K562 (cell line): ENCODE measurements around the gene ZMIZ1. TPM values are rescaled to one million over a fixed set of nuclear protein-coding genes. Genes with fewer than 3 reads are reported as not detected.

Source experiments
- ATAC-seq: fragments of 200-7000 bp; cut with Tn5 transposase; 3 replicates; pipeline ENCODE4 v1.9.1; 2020; ENCODE audit warnings: moderate library complexity
- BruUV-seq: library from RNA; stranded (reverse); fragments of 400-500 nt; replicated peaks from 2 replicates; lab custom pipeline; 2021; lab: Mats Ljungman, UMichigan
- CTCF ChIA-PET: fragments of 300-600 bp; formaldehyde crosslinking; extraction: SDS; loops from one replicate; lab custom pipeline; 2021; ENCODE audit warnings: low intra/inter-chr PET ratio; lab: Yijun Ruan, JAX
- POLR2A ChIA-PET: fragments of 300-600, 350-650 bp; sonication (Branson Sonifier 250); formaldehyde crosslinking; extraction: SDS; loops from one replicate; lab custom pipeline; 2021; ENCODE audit warnings: antibody characterized with exemption, inconsistent platforms; lab: Yijun Ruan, JAX
- DNase-seq, 4 experiments: peaks; one replicate each; pipeline versions ENCODE4 v3.0.0 to v3.0.0-alpha.2; 2011 to 2018; ENCODE audit warnings: low spot score in 3 of 4, mixed read lengths in 3 of 4; ENCODE audit errors: extremely low read depth in 1 of 4
- FAIRE-seq: peaks from 2 replicates; lab custom pipeline; 2011; peaks lifted over from hg19 to GRCh38; lab: Jason Lieb, UNC
- H2AFZ ChIP-seq: 2 replicates; pipeline ENCODE4 v1.6.0; 2011; ENCODE audit warnings: low read depth, low read length, control low read depth, inconsistent platforms
- H3K27ac ChIP-seq: fragments of 200-600 bp; 3 replicates; pipeline ENCODE4 v1.8.0; 2011; ENCODE audit warnings: low read depth, mild to moderate bottlenecking, control low read depth, inconsistent platforms, low read length, moderate library complexity, mixed read lengths; ENCODE audit errors: extremely low read depth
- H3K27me3 ChIP-seq, 2 experiments: fragments of 300-600 bp in 1 of 2; 2 replicates in 1 of 2; 3 replicates in 1 of 2; pipeline versions ENCODE4 v1.6.0 to v1.8.0; 2011; ENCODE audit warnings: inconsistent platforms in 2 of 2, low read length in 2 of 2, mild to moderate bottlenecking in 1 of 2, mixed read lengths in 1 of 2, moderate library complexity in 1 of 2; ENCODE audit not compliant: control insufficient read depth in 2 of 2, insufficient read depth in 2 of 2
- H3K36me3 ChIP-seq: fragments of 300-600 bp; 3 replicates; pipeline ENCODE4 v1.8.0; 2011; ENCODE audit warnings: mild to moderate bottlenecking, low read length, inconsistent platforms; ENCODE audit not compliant: control insufficient read depth, insufficient read depth
- H3K4me1 ChIP-seq, 2 experiments: fragments of 200-600 bp in 1 of 2; replicated peaks in 1 of 2; 2 replicates in 1 of 2; 3 replicates in 1 of 2; pipeline versions ENCODE4 v1.5.1 to v1.8.0; 2011; ENCODE audit warnings: inconsistent platforms in 2 of 2, low read length in 2 of 2, mild to moderate bottlenecking in 1 of 2, mixed read lengths in 1 of 2, moderate library complexity in 1 of 2; ENCODE audit not compliant: control insufficient read depth in 2 of 2, insufficient read depth in 2 of 2
- H3K4me2 ChIP-seq: 2 replicates; pipeline ENCODE4 v1.6.1; 2011; ENCODE audit warnings: low read length, control low read depth, inconsistent platforms, mixed read lengths; ENCODE audit not compliant: insufficient read depth
- H3K4me3 ChIP-seq: fragments of 200-600 bp; sonication (generic), shearing (Covaris generic); 2 replicates; pipeline ENCODE4 v1.5.1; 2016; ENCODE audit warnings: control low read depth, inconsistent platforms
- H3K79me2 ChIP-seq: fragments of 200-600 bp; 3 replicates; pipeline ENCODE4 v1.8.0; 2011; ENCODE audit warnings: low read length, inconsistent platforms; ENCODE audit not compliant: control insufficient read depth, insufficient read depth
- H3K9ac ChIP-seq, 2 experiments: 2 replicates each; pipeline versions ENCODE4 v1.6.0 to v1.6.1; 2011; ENCODE audit warnings: low read depth in 2 of 2, low read length in 2 of 2, control low read depth in 1 of 2, inconsistent platforms in 1 of 2, mild to moderate bottlenecking in 1 of 2, mixed read lengths in 1 of 2; ENCODE audit not compliant: insufficient read depth in 1 of 2
- H3K9me1 ChIP-seq: one replicate; pipeline ENCODE4 v1.6.0; 2011; ENCODE audit warnings: inconsistent platforms, mild to moderate bottlenecking, low read length, moderate library complexity; ENCODE audit not compliant: control insufficient read depth, insufficient read depth
- H3K9me3 ChIP-seq: replicated peaks from 2 replicates; pipeline ENCODE4 v1.5.1; 2011; ENCODE audit warnings: low read depth, low read length, inconsistent platforms; ENCODE audit not compliant: control insufficient read depth, insufficient read depth
- H4K20me1 ChIP-seq: replicated peaks from 2 replicates; pipeline ENCODE4 v1.6.1; 2011; ENCODE audit warnings: low read length, inconsistent platforms, mixed read lengths; ENCODE audit not compliant: control insufficient read depth, insufficient read depth
- HDAC3 ChIP-seq: fragments of 450-650 bp; IDR thresholded peaks from 2 replicates; pipeline ENCODE4 v1.6.1; 2018; ENCODE audit warnings: borderline replicate concordance, mild to moderate bottlenecking, moderate library complexity; ENCODE audit not compliant: partially characterized antibody
- HDAC6 ChIP-seq: IDR thresholded peaks from 2 replicates; pipeline ENCODE4 v1.6.1; 2012; ENCODE audit warnings: low read depth, mild to moderate bottlenecking, control low read depth, inconsistent platforms, low read length, moderate library complexity
- MTA1 ChIP-seq: fragments of 450-650 bp; IDR thresholded peaks from 2 replicates; pipeline ENCODE4 v1.6.1; 2017; ENCODE audit warnings: borderline replicate concordance
- PHF21A ChIP-seq: fragments of 450-650 bp; IDR thresholded peaks from 2 replicates; pipeline ENCODE4 v1.6.1; 2017; ENCODE audit warnings: low read depth, borderline replicate concordance
- PHF8 ChIP-seq: fragments of 200-600 bp; sonication (generic); IDR thresholded peaks from 2 replicates; pipeline ENCODE4 v1.6.1; 2012; ENCODE audit warnings: mixed run types, mild to moderate bottlenecking, inconsistent platforms, low read length, moderate library complexity, borderline replicate concordance
- POU5F1 ChIP-seq: fragments of 150-350 bp; IDR thresholded peaks from 2 replicates; pipeline ENCODE4 v1.6.1; 2014; ENCODE audit warnings: borderline replicate concordance, low read length, low read depth, mild to moderate bottlenecking; ENCODE audit not compliant: partially characterized antibody
- RAD51 ChIP-seq: fragments of 450-650 bp; IDR thresholded peaks from 2 replicates; pipeline ENCODE4 v1.7.1; 2016; ENCODE audit warnings: low read depth, mild to moderate bottlenecking, borderline replicate concordance
- SREBF2 ChIP-seq: sonication (generic); formaldehyde crosslinking; IDR thresholded peaks from 2 replicates; pipeline ENCODE4 v1.4.0; 2020; ENCODE audit warnings: mild to moderate bottlenecking, missing genetic modification reagents
- ZFX ChIP-seq: sonication (generic); formaldehyde crosslinking; IDR thresholded peaks from 2 replicates; pipeline ENCODE4 v1.8.0; 2022; ENCODE audit warnings: mild to moderate bottlenecking, missing genetic modification reagents, moderate library complexity
- ZKSCAN8 ChIP-seq: fragments of 200-800 bp; sonication (Bioruptor generic); IDR thresholded peaks from 2 replicates; pipeline ENCODE4 v1.6.1; 2016; ENCODE audit warnings: missing genetic modification characterization, missing compliant biosample characterization
- WGBS: fragments of 100-300 bp; shearing (Covaris generic); methylation state at CpG from one replicate; pipeline ENCODE4 v1.1.6; 2016; ENCODE audit warnings: low coverage, mixed read lengths; ENCODE audit not compliant: insufficient coverage; ENCODE audit errors: missing lambda C conversion rate; 5-methylcytosine and 5-hydroxymethylcytosine counted together
- in situ Hi-C: fragments of 300-500 bp; cut with MboI; formaldehyde crosslinking; loops from 4 replicates; pipeline ENCODE4 v1.15.0; 2018; ENCODE audit warnings: inconsistent platforms, mixed read lengths
- intact Hi-C: fragments of 100-400 bp; cut with micrococcal nuclease; formaldehyde crosslinking; loops from 2 replicates; pipeline ENCODE4 v1.14.2; 2022
- polyA plus RNA-seq, 8 experiments: library from polyadenylated mRNA; depleted of rRNA in 4 of 8; stranded (reverse) in 5 of 8; unstranded in 3 of 8; fragments of >200 nt; fragmentation: Nextera tagmentation in 2 of 8; fragmentation: Illumina TruSeq in 1 of 8; extraction: Ambion mirVana in 2 of 8; extraction: Trizol in 1 of 8; gene quantifications; 2 replicates each; pipeline versions ENCODE4 v1.2.1 to v1.2.3, GENCODE V29; 2011 to 2014; ENCODE audit warnings: inconsistent platforms in 1 of 8, missing spikeins in 1 of 8
- total RNA-seq, 7 experiments: library from RNA; depleted of rRNA in 6 of 7; stranded (reverse); fragments of >200 nt in 6 of 7; fragmentation: Illumina TruSeq in 2 of 7; extraction: Trizol in 2 of 7; gene quantifications; 2 replicates each; pipeline versions ENCODE4 v1.2.1 to v1.2.3, GENCODE V29; 2011 to 2021; ENCODE audit warnings: low replicate concordance in 1 of 7
- TF ChIP-seq, protein P1 (sequence below): sonication (generic); formaldehyde crosslinking; IDR thresholded peaks from 2 replicates; pipeline ENCODE4 v1.8.1; 2022; ENCODE audit warnings: missing genetic modification reagents
- TF ChIP-seq, protein P2 (sequence below): sonication (generic); formaldehyde crosslinking; IDR thresholded peaks from 2 replicates; pipeline ENCODE4 v1.8.0; 2022; ENCODE audit warnings: missing genetic modification reagents, mild to moderate bottlenecking, borderline replicate concordance
- TF ChIP-seq, protein P3 (sequence below): fragments of 450-650 bp; IDR thresholded peaks from 2 replicates; pipeline ENCODE4 v1.6.1; 2016
- TF ChIP-seq, protein P4 (sequence below): fragments of 250-450 bp; sonication (Bioruptor Pico); IDR thresholded peaks from 2 replicates; pipeline ENCODE4 v1.5.1; 2021; ENCODE audit warnings: mild to moderate bottlenecking

ZMIZ1 gene
- total and polyA plus RNA-seq, 9 of the 15 experiments (the other 6 are each of a cell fraction or from before 2014, with no cell fraction given): 1.0 to 37.3 (median 4.3) TPM

DNA sequence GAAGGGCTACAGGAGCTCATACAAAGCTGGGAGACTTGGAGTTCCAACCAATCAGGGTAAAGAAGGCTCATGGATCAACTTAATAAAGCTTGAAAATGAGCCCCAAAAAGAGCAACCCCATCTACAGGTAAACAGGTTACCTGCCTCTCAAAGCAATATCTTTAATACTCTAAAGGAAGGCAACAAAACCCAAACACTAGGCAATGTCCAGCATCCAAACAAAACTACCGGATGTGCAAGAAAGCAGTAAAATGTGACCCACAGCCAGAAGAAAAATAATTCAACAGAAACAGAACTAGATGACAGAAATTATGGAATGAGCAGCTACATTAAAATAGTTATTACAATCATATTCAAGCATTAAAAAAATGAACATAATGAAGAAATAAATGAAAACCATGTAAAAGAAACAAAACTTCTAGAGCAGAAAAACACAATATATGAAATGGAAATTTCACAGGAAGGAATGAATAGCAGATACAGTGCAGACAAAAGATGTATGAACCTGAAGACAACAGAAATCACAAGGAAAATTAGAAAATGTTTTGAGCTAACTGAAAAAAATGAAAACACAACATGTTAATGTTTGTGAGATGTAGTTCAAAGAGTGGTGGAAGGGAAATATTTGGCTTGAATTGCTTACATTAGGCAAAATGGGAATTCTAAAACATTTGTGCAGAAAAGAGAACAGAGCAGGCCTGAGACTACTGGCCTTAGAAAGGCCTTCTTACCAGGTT lies 30.5 kb upstream of the ZMIZ1 start (continued):
- peak; percentile 19; the same call in 1 of the 2 replicates for TF ChIP-seq PHF8
- TF ChIP-seq RAD51: 0 out of 2 replicates have a peak, but pooled peaks have one; percentile 1
- peak; percentile 15 for TF ChIP-seq HDAC3
- TF ChIP-seq ZFX (CRISPR knock-in tag): 0 out of 2 replicates have a peak, but pooled peaks have one; percentile 72

DNA sequence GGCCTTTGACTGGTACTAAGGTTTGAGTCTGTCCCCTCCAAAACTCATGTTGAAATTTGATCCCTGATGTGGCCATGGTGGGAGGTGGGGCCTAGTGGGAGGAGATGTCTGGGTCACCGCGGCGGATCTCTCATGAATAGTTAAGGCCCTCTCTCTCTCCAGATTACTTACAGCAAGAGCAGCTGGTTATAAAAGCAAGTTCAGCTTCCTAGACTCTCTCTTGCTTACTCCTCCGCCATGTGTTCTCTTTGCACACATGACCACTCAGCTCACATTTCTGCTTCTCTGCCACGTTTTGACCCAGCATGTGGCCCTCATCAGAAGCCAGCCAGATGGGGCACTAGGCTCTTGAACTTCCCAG lies 29.9 kb upstream of the ZMIZ1 start:
- CTCF ChIA-PET: no interaction called here
- in situ Hi-C loops: no loop called here
- 4% methylated on average over 5 of the region's 5 CpGs for WGBS
- no peak for TF ChIP-seq ZKSCAN8 (CRISPR knock-in tag)
- no peak for TF ChIP-seq POU5F1
- TF ChIP-seq HDAC6: no peak
- TF ChIP-seq, protein P1, sequence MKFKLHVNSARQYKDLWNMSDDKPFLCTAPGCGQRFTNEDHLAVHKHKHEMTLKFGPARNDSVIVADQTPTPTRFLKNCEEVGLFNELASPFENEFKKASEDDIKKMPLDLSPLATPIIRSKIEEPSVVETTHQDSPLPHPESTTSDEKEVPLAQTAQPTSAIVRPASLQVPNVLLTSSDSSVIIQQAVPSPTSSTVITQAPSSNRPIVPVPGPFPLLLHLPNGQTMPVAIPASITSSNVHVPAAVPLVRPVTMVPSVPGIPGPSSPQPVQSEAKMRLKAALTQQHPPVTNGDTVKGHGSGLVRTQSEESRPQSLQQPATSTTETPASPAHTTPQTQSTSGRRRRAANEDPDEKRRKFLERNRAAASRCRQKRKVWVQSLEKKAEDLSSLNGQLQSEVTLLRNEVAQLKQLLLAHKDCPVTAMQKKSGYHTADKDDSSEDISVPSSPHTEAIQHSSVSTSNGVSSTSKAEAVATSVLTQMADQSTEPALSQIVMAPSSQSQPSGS (CRISPR knock-in tag): no peak
- TF ChIP-seq PHF21A: no peak
- TF ChIP-seq, protein P2, sequence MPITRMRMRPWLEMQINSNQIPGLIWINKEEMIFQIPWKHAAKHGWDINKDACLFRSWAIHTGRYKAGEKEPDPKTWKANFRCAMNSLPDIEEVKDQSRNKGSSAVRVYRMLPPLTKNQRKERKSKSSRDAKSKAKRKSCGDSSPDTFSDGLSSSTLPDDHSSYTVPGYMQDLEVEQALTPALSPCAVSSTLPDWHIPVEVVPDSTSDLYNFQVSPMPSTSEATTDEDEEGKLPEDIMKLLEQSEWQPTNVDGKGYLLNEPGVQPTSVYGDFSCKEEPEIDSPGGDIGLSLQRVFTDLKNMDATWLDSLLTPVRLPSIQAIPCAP (CRISPR knock-in tag): no peak
- TF ChIP-seq, protein P3, sequence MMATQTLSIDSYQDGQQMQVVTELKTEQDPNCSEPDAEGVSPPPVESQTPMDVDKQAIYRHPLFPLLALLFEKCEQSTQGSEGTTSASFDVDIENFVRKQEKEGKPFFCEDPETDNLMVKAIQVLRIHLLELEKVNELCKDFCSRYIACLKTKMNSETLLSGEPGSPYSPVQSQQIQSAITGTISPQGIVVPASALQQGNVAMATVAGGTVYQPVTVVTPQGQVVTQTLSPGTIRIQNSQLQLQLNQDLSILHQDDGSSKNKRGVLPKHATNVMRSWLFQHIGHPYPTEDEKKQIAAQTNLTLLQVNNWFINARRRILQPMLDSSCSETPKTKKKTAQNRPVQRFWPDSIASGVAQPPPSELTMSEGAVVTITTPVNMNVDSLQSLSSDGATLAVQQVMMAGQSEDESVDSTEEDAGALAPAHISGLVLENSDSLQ: no peak
- no peak for TF ChIP-seq SREBF2 (CRISPR knock-in tag)
- 0 out of 2 replicates have a peak, but pooled peaks have one; percentile 20 for TF ChIP-seq MTA1
- TF ChIP-seq, protein P4, sequence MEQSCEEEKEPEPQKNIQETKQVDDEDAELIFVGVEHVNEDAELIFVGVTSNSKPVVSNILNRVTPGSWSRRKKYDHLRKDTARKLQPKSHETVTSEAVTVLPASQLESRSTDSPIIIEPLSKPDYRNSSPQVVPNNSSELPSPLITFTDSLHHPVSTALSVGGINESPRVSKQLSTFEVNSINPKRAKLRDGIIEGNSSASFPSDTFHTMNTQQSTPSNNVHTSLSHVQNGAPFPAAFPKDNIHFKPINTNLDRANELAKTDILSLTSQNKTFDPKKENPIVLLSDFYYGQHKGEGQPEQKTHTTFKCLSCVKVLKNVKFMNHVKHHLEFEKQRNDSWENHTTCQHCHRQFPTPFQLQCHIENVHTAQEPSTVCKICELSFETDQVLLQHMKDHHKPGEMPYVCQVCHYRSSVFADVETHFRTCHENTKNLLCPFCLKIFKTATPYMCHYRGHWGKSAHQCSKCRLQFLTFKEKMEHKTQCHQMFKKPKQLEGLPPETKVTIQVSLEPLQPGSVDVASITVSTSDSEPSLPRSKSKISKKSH: no peak

More for the DNA sequence above, 29.9 kb upstream of the ZMIZ1 start:
- Histone ChIP-seq H3K79me2 (no peaks in the 10 kb centered on the region), H3K27ac (peak overlapping the region; percentile 41), H3K4me1 (peaks cover 0 to 22% of the 10 kb centered on the region in 2 experiments; a peak in 4 of 5 replicates), H3K9ac (peak overlapping the region; percentile 25 to 26; a peak in 3 of 4 replicates), H3K4me2 (peak overlapping the region; percentile 65), H3K36me3 (no peaks in the 10 kb centered on the region), H3K27me3 (no peaks in the 10 kb centered on the region), H2AFZ (peak overlapping the region; percentile 97), H3K9me1 (no peaks in the 10 kb centered on the region), H4K20me1 (no peaks in the 10 kb centered on the region), H3K4me3 (no peak overlapping the region), H3K9me3 (no peaks in the 10 kb centered on the region)
- ATAC-seq: peak; percentile 99
- POLR2A ChIA-PET: interaction anchor here (0.9 to 2.3 kb wide), 3 partner anchors 9 to 14 kb away, joined by 3 to 11 read pairs (median 5); no protein-coding TSS in a partner anchor
- BruUV-seq: no TSS peak
- peak; percentile 55 to 90 (median 72) for DNase-seq
- FAIRE-seq: peak; percentile 96
- intact Hi-C loops: no loop called here
